ENCODE data around the gene CDK2AP2.

The CDK2AP2 gene

GRCh38 chr11:67464411-67465188, 43.4 kb downstream of the CDK2AP2 start:
- H3K4me3 ChIP-seq (ENCODE audit: low read depth, low read length): peak overlapping the region; percentile 80
- DNase-seq (ENCODE audit: low read depth): peak; percentile 97
- TF ChIP-seq, protein P1, sequence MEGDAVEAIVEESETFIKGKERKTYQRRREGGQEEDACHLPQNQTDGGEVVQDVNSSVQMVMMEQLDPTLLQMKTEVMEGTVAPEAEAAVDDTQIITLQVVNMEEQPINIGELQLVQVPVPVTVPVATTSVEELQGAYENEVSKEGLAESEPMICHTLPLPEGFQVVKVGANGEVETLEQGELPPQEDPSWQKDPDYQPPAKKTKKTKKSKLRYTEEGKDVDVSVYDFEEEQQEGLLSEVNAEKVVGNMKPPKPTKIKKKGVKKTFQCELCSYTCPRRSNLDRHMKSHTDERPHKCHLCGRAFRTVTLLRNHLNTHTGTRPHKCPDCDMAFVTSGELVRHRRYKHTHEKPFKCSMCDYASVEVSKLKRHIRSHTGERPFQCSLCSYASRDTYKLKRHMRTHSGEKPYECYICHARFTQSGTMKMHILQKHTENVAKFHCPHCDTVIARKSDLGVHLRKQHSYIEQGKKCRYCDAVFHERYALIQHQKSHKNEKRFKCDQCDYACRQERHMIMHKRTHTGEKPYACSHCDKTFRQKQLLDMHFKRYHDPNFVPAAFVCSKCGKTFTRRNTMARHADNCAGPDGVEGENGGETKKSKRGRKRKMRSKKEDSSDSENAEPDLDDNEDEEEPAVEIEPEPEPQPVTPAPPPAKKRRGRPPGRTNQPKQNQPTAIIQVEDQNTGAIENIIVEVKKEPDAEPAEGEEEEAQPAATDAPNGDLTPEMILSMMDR (IDR thresholded peaks at IDR 0.05; ENCODE audit: insufficient read depth, low read depth, low read length, missing control alignments): no peak

DNA sequence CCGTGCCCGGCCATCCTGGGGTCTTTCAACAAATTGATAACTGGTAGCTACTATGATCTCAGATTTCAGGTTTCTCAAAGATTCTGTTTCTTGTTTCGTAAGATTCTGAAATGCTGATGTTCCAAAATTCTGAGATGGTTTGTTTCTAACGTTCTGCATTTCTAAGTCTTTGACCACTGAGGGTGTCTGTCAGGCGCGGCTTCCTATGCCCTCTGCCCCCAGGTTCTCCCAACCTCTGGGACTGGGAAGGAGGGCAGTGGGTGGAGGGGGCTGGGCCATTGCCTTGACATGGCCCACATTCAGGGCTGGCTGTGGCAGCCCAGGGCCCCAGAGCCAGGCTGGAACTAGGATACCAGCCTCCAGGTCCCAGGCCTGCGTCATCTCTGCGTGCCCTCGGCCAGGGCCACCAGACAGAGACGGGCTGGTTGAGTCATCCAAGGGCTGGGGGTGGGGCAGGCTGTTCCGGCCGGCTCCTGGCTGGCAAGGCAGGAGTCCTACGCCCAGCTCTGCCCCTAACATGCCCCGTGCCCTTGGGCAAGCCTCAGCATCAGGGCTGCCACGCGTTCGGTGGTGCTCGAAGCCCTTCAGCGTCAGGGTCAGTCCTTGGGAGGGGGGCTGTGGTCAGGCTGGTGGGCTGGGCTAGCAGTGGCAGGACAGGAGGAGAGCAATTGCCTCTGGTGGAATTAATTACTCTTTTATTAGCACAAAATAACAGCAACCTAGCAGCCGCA, 44.1 kb downstream of the CDK2AP2 start:
- DNase-seq (ENCODE audit: low read depth): peak; percentile 69
- peak overlapping the region; percentile 80 for H3K4me3 ChIP-seq (ENCODE audit: low read depth, low read length)
- TF ChIP-seq, protein P1 (IDR thresholded peaks at IDR 0.05; ENCODE audit: insufficient read depth, low read depth, low read length, missing control alignments): no peak

GRCh38 chr11:67463186-67463585, 44.8 kb downstream of the CDK2AP2 start:
- no peak for DNase-seq (ENCODE audit: low read depth)
- TF ChIP-seq, protein P1 (IDR thresholded peaks at IDR 0.05; ENCODE audit: insufficient read depth, low read depth, low read length, missing control alignments): no peak
- H3K4me3 ChIP-seq (ENCODE audit: low read depth, low read length): no peak overlapping the region

- DNase-seq (ENCODE audit: low read depth): no peak
- TF ChIP-seq, protein P1 (IDR thresholded peaks at IDR 0.05; ENCODE audit: insufficient read depth, low read depth, low read length, missing control alignments): no peak
- no peak overlapping the region for H3K4me3 ChIP-seq (ENCODE audit: low read depth, low read length)
Observed at GRCh38 chr11:67458266-67458665, 49.7 kb downstream of the CDK2AP2 start.

- DNase-seq (ENCODE audit: low read depth): no peak
- TF ChIP-seq, protein P1 (IDR thresholded peaks at IDR 0.05; ENCODE audit: insufficient read depth, low read depth, low read length, missing control alignments): no peak
- H3K4me3 ChIP-seq (ENCODE audit: low read depth, low read length): no peak overlapping the region
Observed at GRCh38 chr11:67457453-67457852, 50.5 kb downstream of the CDK2AP2 start.
